Ascending aorta (tissue), 2 donors: ENCODE results near the gene FAM174A. TPM values are rescaled to one million over a fixed set of nuclear protein-coding genes. Genes with fewer than 3 reads are reported as not detected.

Experiments
- DNase-seq, 2 donors: peaks; one replicate each; pipeline ENCODE4 v3.0.0-alpha.2; 2019; ENCODE audit warnings: low spot score in 2 of 2
- H3K27ac ChIP-seq, 2 donors: fragments of 200-600 bp; sonication (generic); one replicate each; pipeline ENCODE4 v1.5.1; 2016 to 2017; ENCODE audit warnings: mild to moderate bottlenecking in 1 of 2
- H3K27me3 ChIP-seq: fragments of 200-600 bp; sonication (generic); one replicate; pipeline ENCODE4 v1.5.1; 2017
- H3K36me3 ChIP-seq, 2 donors: fragments of 200-600 bp; sonication (generic); one replicate each; pipeline ENCODE4 v1.5.1; 2016
- H3K4me1 ChIP-seq, 2 donors: fragments of 200-600 bp; sonication (generic); one replicate each; pipeline ENCODE4 v1.5.1; 2016 to 2017; ENCODE audit warnings: mild to moderate bottlenecking in 1 of 2
- H3K4me3 ChIP-seq, 2 donors: fragments of 200-600 bp; sonication (generic); one replicate each; pipeline ENCODE4 v1.5.1; 2016 to 2017; ENCODE audit warnings: mild to moderate bottlenecking in 1 of 2
- H3K9me3 ChIP-seq, 2 donors: fragments of 200-600 bp; sonication (generic); one replicate each; pipeline ENCODE4 v1.5.1; 2016
- intact Hi-C: fragments of 100-400 bp; cut with DNase I; formaldehyde crosslinking; loops from one replicate; pipeline ENCODE4 v1.15.1; 2023
- total RNA-seq: library from RNA; depleted of rRNA; stranded (reverse); fragments of >200 nt; gene quantifications from one replicate; pipeline ENCODE4 v1.1.0, GENCODE V29; 2016
- TF ChIP-seq, protein P1 (sequence below), 3 experiments: fragments of 200-600 bp in 2 of 3; fragments of 450-650 bp in 1 of 3; sonication (generic) in 2 of 3; IDR thresholded peaks; one replicate each; pipeline ENCODE4 v1.5.1; 2016 to 2019; ENCODE audit warnings: antibody characterized with exemption in 3 of 3, mild to moderate bottlenecking in 1 of 3, moderate library complexity in 1 of 3

The FAM174A gene
- total RNA-seq, 1 donor from 2014 or later: 38.5 TPM

DNA sequence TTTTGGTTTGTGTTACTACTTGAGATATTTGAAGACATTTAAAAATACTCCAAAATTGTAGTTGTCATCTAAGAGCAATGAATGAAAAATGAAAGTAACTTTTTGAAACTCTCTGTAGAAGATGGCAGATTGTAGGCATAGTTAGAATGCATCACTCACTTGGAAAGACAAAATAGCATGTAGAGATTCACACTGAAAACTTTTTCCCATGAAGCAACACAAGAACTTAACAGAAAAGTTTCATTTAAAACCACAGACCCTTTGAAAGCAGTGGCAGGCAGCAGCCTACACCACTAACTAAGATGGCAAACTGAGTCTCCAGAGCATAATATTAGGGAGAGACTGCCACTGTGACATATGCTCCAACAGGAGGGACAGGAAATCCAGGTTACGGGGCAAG is 18.9 kb upstream of the FAM174A start:
- DNase-seq: no peak
- TF ChIP-seq, protein P1, sequence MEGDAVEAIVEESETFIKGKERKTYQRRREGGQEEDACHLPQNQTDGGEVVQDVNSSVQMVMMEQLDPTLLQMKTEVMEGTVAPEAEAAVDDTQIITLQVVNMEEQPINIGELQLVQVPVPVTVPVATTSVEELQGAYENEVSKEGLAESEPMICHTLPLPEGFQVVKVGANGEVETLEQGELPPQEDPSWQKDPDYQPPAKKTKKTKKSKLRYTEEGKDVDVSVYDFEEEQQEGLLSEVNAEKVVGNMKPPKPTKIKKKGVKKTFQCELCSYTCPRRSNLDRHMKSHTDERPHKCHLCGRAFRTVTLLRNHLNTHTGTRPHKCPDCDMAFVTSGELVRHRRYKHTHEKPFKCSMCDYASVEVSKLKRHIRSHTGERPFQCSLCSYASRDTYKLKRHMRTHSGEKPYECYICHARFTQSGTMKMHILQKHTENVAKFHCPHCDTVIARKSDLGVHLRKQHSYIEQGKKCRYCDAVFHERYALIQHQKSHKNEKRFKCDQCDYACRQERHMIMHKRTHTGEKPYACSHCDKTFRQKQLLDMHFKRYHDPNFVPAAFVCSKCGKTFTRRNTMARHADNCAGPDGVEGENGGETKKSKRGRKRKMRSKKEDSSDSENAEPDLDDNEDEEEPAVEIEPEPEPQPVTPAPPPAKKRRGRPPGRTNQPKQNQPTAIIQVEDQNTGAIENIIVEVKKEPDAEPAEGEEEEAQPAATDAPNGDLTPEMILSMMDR (IDR thresholded peaks at IDR 0.05): no peak

DNA sequence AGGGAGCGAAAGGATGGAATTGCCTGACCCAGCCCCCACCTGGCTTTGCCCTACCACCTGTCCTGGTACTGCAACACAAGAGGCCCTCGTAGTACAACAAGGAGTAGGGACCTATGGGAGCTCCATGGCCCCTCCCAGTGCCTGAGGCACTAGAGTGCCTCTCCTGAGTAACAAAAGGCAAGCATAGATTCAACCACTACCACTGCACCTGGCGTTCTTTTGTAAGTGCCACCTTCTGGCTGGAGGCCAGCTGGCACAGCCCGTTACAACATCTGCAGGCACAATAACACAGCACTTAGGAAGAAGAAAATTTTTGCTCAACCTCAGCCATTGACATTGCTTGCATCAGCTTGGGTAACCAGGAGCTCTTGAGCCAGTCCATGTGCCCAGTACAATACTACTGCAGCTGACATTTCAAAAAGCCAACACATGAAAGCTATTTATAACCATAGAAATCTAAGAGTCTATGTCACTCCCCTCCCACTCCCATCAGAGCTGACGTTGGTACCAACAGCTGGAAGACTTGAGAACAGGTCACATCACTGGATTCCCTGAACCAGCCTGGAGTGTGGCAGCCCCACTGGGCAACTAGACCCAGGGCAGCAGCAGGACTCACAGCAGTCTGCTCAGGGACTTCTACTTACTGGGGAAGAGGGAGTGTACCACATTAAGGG is 17.7 kb upstream of the FAM174A start:
- no peaks in the 10 kb centered on the region for H3K27me3 ChIP-seq
- peaks cover 0 to 20% of the 10 kb centered on the region in 2 donors for H3K9me3 ChIP-seq
- no peak overlapping the region for H3K27ac ChIP-seq
- intact Hi-C loops: no loop called here
- H3K4me1 ChIP-seq: no peaks in the 10 kb centered on the region
- H3K36me3 ChIP-seq: no peaks in the 10 kb centered on the region
- no peak for DNase-seq
- TF ChIP-seq, protein P1 (IDR thresholded peaks at IDR 0.05): no peak
- H3K4me3 ChIP-seq: no peak overlapping the region

More for the DNA sequence above, 18.9 kb upstream of the FAM174A start:
- H3K4me3 ChIP-seq: no peak overlapping the region
- H3K36me3 ChIP-seq: no peaks in the 10 kb centered on the region
- H3K9me3 ChIP-seq: peaks cover 0 to 20% of the 10 kb centered on the region in 2 donors
- intact Hi-C loops: no loop called here
- no peaks in the 10 kb centered on the region for H3K4me1 ChIP-seq
- no peak overlapping the region for H3K27ac ChIP-seq
- no peaks in the 10 kb centered on the region for H3K27me3 ChIP-seq

DNA sequence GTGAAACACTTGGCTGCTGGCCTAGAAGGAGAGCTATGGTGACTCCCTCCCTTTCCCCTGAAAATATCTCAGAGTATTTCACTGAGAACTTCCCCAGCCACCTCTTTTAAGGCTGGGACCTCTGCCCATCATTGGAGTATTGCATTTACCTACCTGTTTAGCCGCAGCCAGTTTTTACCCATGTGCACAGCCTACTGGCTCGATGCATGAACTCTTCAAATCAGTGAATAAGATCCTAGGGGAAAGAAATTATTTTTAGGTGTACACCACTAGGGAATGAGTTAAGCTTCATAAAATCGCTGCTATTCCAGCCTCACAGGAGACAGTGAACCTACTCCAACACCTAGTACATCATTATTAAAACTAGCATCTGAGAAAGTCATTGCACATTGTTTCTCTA is 16.8 kb upstream of the FAM174A start:
- TF ChIP-seq, protein P1 (IDR thresholded peaks at IDR 0.05): no peak
- no peak overlapping the region for H3K27ac ChIP-seq
- intact Hi-C loops: no loop called here
- DNase-seq: no peak
- H3K9me3 ChIP-seq: peaks cover 0 to 20% of the 10 kb centered on the region in 2 donors
- no peaks in the 10 kb centered on the region for H3K36me3 ChIP-seq
- H3K4me3 ChIP-seq: no peak overlapping the region
- no peaks in the 10 kb centered on the region for H3K4me1 ChIP-seq
- no peaks in the 10 kb centered on the region for H3K27me3 ChIP-seq

DNA sequence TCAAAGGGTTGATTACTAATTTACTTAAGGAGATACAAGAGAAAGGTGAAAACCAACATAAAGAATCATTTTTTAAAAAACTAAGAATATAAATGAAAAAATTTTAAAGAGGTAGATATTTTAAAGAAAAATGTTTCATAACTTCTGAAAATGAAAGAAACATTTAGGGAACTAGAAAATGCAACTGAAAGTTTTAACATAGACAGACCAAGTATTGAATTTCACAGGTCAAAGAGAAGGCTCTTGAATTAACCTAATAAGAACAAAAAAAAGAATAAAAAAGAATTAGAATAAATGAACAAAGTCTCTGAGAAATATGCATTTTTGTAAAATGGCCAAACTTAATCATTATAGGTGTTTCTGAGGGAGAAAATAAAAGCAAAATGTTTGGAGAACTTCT is 16.1 kb upstream of the FAM174A start:
- H3K27me3 ChIP-seq: no peaks in the 10 kb centered on the region
- H3K4me1 ChIP-seq: no peaks in the 10 kb centered on the region
- intact Hi-C loops: no loop called here
- no peak overlapping the region for H3K4me3 ChIP-seq
- no peaks in the 10 kb centered on the region for H3K36me3 ChIP-seq
- peaks cover 0 to 20% of the 10 kb centered on the region in 2 donors for H3K9me3 ChIP-seq
- TF ChIP-seq, protein P1 (IDR thresholded peaks at IDR 0.05): no peak
- H3K27ac ChIP-seq: no peak overlapping the region
- no peak for DNase-seq

DNA sequence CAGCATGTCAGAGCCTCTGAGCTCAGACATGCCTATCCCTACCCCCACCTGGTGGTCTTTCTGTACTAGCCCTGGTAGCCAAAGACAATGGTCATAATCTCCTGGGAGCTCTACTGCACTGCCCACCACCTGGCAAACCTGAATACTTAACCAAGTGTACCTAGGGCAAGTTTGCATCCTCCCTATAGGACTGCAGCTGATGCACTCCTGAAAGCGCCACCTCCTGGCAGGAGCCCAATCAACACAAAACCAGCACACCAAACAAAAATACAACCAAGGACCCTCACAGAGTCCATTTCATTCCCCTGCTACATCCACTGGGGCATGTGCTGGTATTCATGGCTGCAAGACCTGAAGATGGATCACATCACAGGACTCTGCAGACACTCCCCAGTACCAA is 14.8 kb upstream of the FAM174A start:
- intact Hi-C loops: no loop called here
- Histone ChIP-seq H3K9me3 (peaks cover 0 to 20% of the 10 kb centered on the region in 2 donors), H3K27ac (no peak overlapping the region), H3K36me3 (no peaks in the 10 kb centered on the region), H3K27me3 (no peaks in the 10 kb centered on the region), H3K4me1 (no peaks in the 10 kb centered on the region), H3K4me3 (no peak overlapping the region)
- TF ChIP-seq, protein P1 (IDR thresholded peaks at IDR 0.05): no peak
- no peak for DNase-seq
